K562 (cell line): ENCODE data around the gene SNAPC5. TPM values are rescaled to one million over a fixed set of nuclear protein-coding genes. Genes with fewer than 3 reads are reported as not detected.

Source experiments
- ARID1B ChIP-seq: fragments of 450-650 bp; IDR thresholded peaks from 2 replicates; pipeline ENCODE4 v1.6.1; 2016; ENCODE audit warnings: antibody characterized with exemption, mild to moderate bottlenecking, inconsistent platforms
- ATF7 ChIP-seq: fragments of 450-650 bp; IDR thresholded peaks from 2 replicates; pipeline ENCODE4 v1.7.1; 2014; ENCODE audit warnings: mild to moderate bottlenecking, moderate library complexity
- CBX3 ChIP-seq, 2 experiments: IDR thresholded peaks; 1 replicate in 1 of 2; 2 replicates in 1 of 2; pipeline ENCODE4 v1.6.1; 2012; ENCODE audit warnings: inconsistent platforms in 2 of 2, low read length in 2 of 2, borderline replicate concordance in 1 of 2, control low read depth in 1 of 2
- CCNT2 ChIP-seq: IDR thresholded peaks from 2 replicates; pipeline ENCODE4 v1.6.1; 2011; ENCODE audit warnings: borderline replicate concordance, low read depth, mild to moderate bottlenecking, moderate library complexity, mixed read lengths, low read length; ENCODE audit not compliant: insufficient read length; ENCODE audit errors: extremely low read depth
- CREB1 ChIP-seq, 2 experiments: sonication (generic) in 1 of 2; formaldehyde crosslinking in 1 of 2; IDR thresholded peaks; 2 replicates each; pipeline versions ENCODE4 v1.6.1 to v1.8.0; 2012 to 2022; ENCODE audit warnings: inconsistent platforms in 1 of 2, mild to moderate bottlenecking in 1 of 2, missing genetic modification reagents in 1 of 2, moderate library complexity in 1 of 2
- CREB3L1 ChIP-seq: fragments of 450-650 bp; IDR thresholded peaks from 2 replicates; pipeline ENCODE4 v1.6.1; 2014; ENCODE audit warnings: low read depth, mild to moderate bottlenecking, moderate library complexity, borderline replicate concordance
- CSDE1 ChIP-seq, 2 experiments: fragments of 450-650 bp; IDR thresholded peaks; 2 replicates each; pipeline ENCODE4 v1.6.1; 2016; ENCODE audit warnings: mild to moderate bottlenecking in 1 of 2
- DMBX1 ChIP-seq: fragments of 250-450 bp; sonication (Bioruptor Pico); IDR thresholded peaks from 2 replicates; pipeline ENCODE4 v1.8.0; 2022; ENCODE audit warnings: inconsistent platforms, mild to moderate bottlenecking, moderate library complexity, borderline replicate concordance
- ERF ChIP-seq: fragments of 450-650 bp; formaldehyde crosslinking; IDR thresholded peaks from 2 replicates; pipeline ENCODE4 v1.4.0; 2020; ENCODE audit warnings: mild to moderate bottlenecking, mixed read lengths
- GABPB2 ChIP-seq: fragments of 250-450 bp; sonication (Bioruptor Pico); conservative IDR thresholded peaks from 2 replicates; pipeline ENCODE4 v1.5.1; 2021; ENCODE audit warnings: mild to moderate bottlenecking
- MNT ChIP-seq, 2 experiments: fragments of 450-650 bp; conservative IDR thresholded peaks; 2 replicates each; pipeline ENCODE4 v1.6.1; 2017; ENCODE audit warnings: mild to moderate bottlenecking in 2 of 2, moderate library complexity in 2 of 2
- NFRKB ChIP-seq: fragments of 450-650 bp; IDR thresholded peaks from 2 replicates; pipeline ENCODE4 v1.6.1; 2016; ENCODE audit warnings: low read depth
- NR2C1 ChIP-seq, 2 experiments: fragments of 450-650 bp; IDR thresholded peaks; 2 replicates each; pipeline ENCODE4 v1.6.1; 2017; ENCODE audit warnings: mild to moderate bottlenecking in 2 of 2, antibody characterized with exemption in 1 of 2, inconsistent platforms in 1 of 2, missing compliant biosample characterization in 1 of 2, missing genetic modification characterization in 1 of 2
- NR2C2 ChIP-seq, 2 experiments: fragments of 200-800 bp in 1 of 2; sonication (Bioruptor generic) in 1 of 2; sonication (generic) in 1 of 2; formaldehyde crosslinking in 1 of 2; IDR thresholded peaks; 2 replicates each; pipeline versions ENCODE4 v1.6.1 to v1.8.0; 2016 to 2022; ENCODE audit warnings: mild to moderate bottlenecking in 1 of 2, missing compliant biosample characterization in 1 of 2, missing genetic modification characterization in 1 of 2, missing genetic modification reagents in 1 of 2
- POLR2G ChIP-seq: fragments of 200-400 bp; formaldehyde crosslinking; IDR thresholded peaks from 2 replicates; pipeline ENCODE4 v1.6.1; 2017; ENCODE audit warnings: low read depth, mild to moderate bottlenecking, antibody characterized with exemption, low read length, moderate library complexity
- PREB ChIP-seq: sonication (generic); formaldehyde crosslinking; IDR thresholded peaks from 2 replicates; pipeline ENCODE4 v1.8.1; 2023; ENCODE audit warnings: mild to moderate bottlenecking, missing genetic modification reagents
- RBBP5 ChIP-seq: fragments of 200-600 bp; sonication (generic); IDR thresholded peaks from 2 replicates; pipeline ENCODE4 v1.6.1; 2012; ENCODE audit warnings: borderline replicate concordance, mild to moderate bottlenecking, low read length, control low read depth, inconsistent platforms; ENCODE audit not compliant: insufficient read depth, poor library complexity, severe bottlenecking
- SMARCA4 ChIP-seq: fragments of 450-650 bp; IDR thresholded peaks from 2 replicates; pipeline ENCODE4 v1.6.1; 2016
- ZNF830 ChIP-seq: fragments of 250-450 bp; sonication (Bioruptor Pico); IDR thresholded peaks from 2 replicates; pipeline ENCODE4 v1.5.0; 2021; ENCODE audit warnings: mild to moderate bottlenecking
- polyA plus RNA-seq, 8 experiments: library from polyadenylated mRNA; depleted of rRNA in 4 of 8; stranded (reverse) in 5 of 8; unstranded in 3 of 8; fragments of >200 nt; fragmentation: Nextera tagmentation in 2 of 8; fragmentation: Illumina TruSeq in 1 of 8; extraction: Ambion mirVana in 2 of 8; extraction: Trizol in 1 of 8; gene quantifications; 2 replicates each; pipeline versions ENCODE4 v1.2.1 to v1.2.3, GENCODE V29; 2011 to 2014; ENCODE audit warnings: inconsistent platforms in 1 of 8, missing spikeins in 1 of 8
- total RNA-seq, 7 experiments: library from RNA; depleted of rRNA in 6 of 7; stranded (reverse); fragments of >200 nt in 6 of 7; fragmentation: Illumina TruSeq in 2 of 7; extraction: Trizol in 2 of 7; gene quantifications; 2 replicates each; pipeline versions ENCODE4 v1.2.1 to v1.2.3, GENCODE V29; 2011 to 2021; ENCODE audit warnings: low replicate concordance in 1 of 7

SNAPC5 gene
- total and polyA plus RNA-seq, 9 of the 15 experiments (the other 6 are each of a cell fraction or from before 2014, with no cell fraction given): 52.8 to 155 (median 96.5) TPM

DNA sequence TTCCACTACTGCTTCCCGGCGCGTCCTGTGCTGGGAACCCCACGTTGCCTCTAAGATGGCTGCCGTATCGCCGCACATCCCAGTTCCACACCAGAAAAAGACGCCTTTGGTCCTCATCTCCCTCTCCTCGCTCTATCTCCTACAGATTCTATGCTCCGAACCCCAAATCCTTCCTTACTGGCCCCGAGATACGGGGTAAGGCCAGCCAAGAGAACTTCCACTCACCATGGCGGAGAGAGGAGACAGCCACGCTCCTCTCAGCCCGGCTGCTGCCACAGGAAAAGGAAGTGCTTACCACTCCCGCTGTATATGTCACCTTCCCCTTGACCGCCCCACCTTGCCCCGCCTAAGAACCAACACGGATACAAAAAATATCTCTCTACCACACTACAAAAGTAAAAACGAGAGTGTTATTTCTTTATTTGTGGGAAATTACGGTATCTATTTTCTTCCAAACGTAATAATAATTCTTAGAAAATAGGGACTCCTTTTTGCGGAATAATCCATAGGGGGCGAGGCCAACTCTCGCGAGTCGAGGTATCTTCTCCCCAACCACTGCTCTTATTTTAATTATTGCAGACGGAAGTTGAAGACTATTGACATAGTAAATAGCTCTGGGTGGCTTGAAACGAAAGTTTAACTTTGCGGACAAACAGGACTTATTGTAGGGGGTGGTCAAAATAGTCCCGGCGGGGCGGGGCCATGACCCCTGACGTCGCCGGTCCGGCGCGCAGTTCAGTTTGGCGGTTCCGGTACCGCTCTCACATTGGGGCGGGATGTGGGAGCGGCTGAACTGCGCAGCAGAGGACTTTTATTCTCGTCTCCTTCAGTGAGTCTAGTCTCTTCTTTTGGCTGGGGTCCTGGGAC, 7.2 kb upstream of the SNAPC5 start, which contains the start of the genes RPL4 and ZWILCH (continued):
- peak; percentile 94 for TF ChIP-seq NR2C1 (IDR thresholded peaks at IDR 0.05)
- TF ChIP-seq NR2C1 (tag; IDR thresholded peaks at IDR 0.05): peak; percentile 90
- TF ChIP-seq RBBP5: peak; percentile 71
- TF ChIP-seq CREB1 (IDR thresholded peaks at IDR 0.05): no peak; the same call in 1 of the 2 replicates
- peak; percentile 70 for TF ChIP-seq CREB1 (CRISPR knock-in tag; IDR thresholded peaks at IDR 0.05)
- 0 out of 2 replicates have a peak, but pooled peaks have one; percentile 15 for TF ChIP-seq ZNF830 (CRISPR knock-in tag)
- TF ChIP-seq POLR2G: peak; percentile 87
- TF ChIP-seq NFRKB: peak; percentile 99
- TF ChIP-seq ATF7: peak; percentile 81
- 0 out of 3 replicates have a peak, but pooled peaks of 1 of the 2 experiments have one; percentile 16 for TF ChIP-seq CBX3 (IDR thresholded peaks at IDR 0.05; ENCODE audit: borderline replicate concordance in 1 of 2, low read length in 2 of 2)
- TF ChIP-seq CCNT2: peak; percentile 18
- no peak for TF ChIP-seq DMBX1
- no peak for TF ChIP-seq PREB
- 0 out of 4 replicates have a peak, but pooled peaks of 1 of the 2 experiments have one; percentile 55 for TF ChIP-seq CSDE1 (IDR thresholded peaks at IDR 0.05)
- TF ChIP-seq SMARCA4: no peak
- peak; percentile 83; the same call in 1 of the 2 replicates for TF ChIP-seq CREB3L1
- peak; percentile 33; the same call in 1 of the 2 replicates for TF ChIP-seq ARID1B
- TF ChIP-seq ERF (CRISPR knock-in tag): no peak
- no peak for TF ChIP-seq NR2C2 (CRISPR knock-in tag; IDR thresholded peaks at IDR 0.05)
- peak; percentile 98 for TF ChIP-seq NR2C2 (tag; IDR thresholded peaks at IDR 0.05)
- TF ChIP-seq GABPB2 (CRISPR knock-in tag): no peak
- peak; percentile 90 to 91 for TF ChIP-seq MNT (conservative IDR thresholded peaks at IDR 0.05)
